OCI-LY1 (cell line): ENCODE results near the gene MYH15.

Experiments
- H2AFZ ChIP-seq: fragments of 200-600 bp; sonication (generic), shearing (Covaris generic); 2 replicates; pipeline ENCODE4 v1.6.0; 2014; ENCODE audit warnings: antibody characterized with exemption, mild to moderate bottlenecking, low read length
- H3F3A ChIP-seq: fragments of 200-600 bp; sonication (generic), shearing (Covaris generic); 2 replicates; pipeline ENCODE4 v1.6.0; 2014; ENCODE audit warnings: mild to moderate bottlenecking, antibody characterized with exemption, low read length, moderate library complexity; ENCODE audit not compliant: insufficient read depth
- H3K27ac ChIP-seq: fragments of 200-600 bp; sonication (generic); 2 replicates; pipeline ENCODE4 v1.5.1; 2014; ENCODE audit warnings: low read length, mixed run types, mild to moderate bottlenecking, low read depth; ENCODE audit not compliant: poor library complexity, severe bottlenecking
- H3K27me3 ChIP-seq: fragments of 200-600 bp; sonication (generic); 2 replicates; pipeline ENCODE4 v1.6.0; 2014; ENCODE audit warnings: antibody characterized with exemption, mild to moderate bottlenecking, low read length, moderate library complexity; ENCODE audit not compliant: insufficient read depth
- H3K36me3 ChIP-seq: fragments of 200-600 bp; sonication (generic); 2 replicates; pipeline ENCODE4 v1.6.1; 2014; ENCODE audit warnings: mild to moderate bottlenecking, antibody characterized with exemption, low read length, moderate library complexity, mixed read lengths; ENCODE audit not compliant: insufficient read depth
- H3K4me1 ChIP-seq: fragments of 200-600 bp; sonication (generic); 2 replicates; pipeline ENCODE4 v1.5.1; 2014; ENCODE audit warnings: mild to moderate bottlenecking, low read length, moderate library complexity; ENCODE audit not compliant: insufficient read depth, severe bottlenecking
- H3K4me2 ChIP-seq: fragments of 200-600 bp; sonication (generic), shearing (Covaris generic); 2 replicates; pipeline ENCODE4 v1.6.1; 2014; ENCODE audit warnings: low read length
- H3K4me3 ChIP-seq: fragments of 200-600 bp; sonication (generic); 2 replicates; pipeline ENCODE4 v1.5.1; 2014; ENCODE audit warnings: low read length, low read depth, mild to moderate bottlenecking, mixed read lengths; ENCODE audit not compliant: poor library complexity, severe bottlenecking
- H3K79me2 ChIP-seq: fragments of 200-600 bp; shearing (Covaris generic); 2 replicates; pipeline ENCODE4 v1.6.1; 2016; ENCODE audit warnings: mixed run types, low read length, mixed read lengths; ENCODE audit not compliant: insufficient read depth
- H3K9ac ChIP-seq: fragments of 200-600 bp; sonication (generic), shearing (Covaris generic); 2 replicates; pipeline ENCODE4 v1.6.1; 2014; ENCODE audit warnings: mild to moderate bottlenecking, low read length, mixed read lengths
- H3K9me2 ChIP-seq: fragments of 200-600 bp; sonication (generic), shearing (Covaris generic); 2 replicates; pipeline ENCODE4 v1.6.1; 2014; ENCODE audit warnings: low read depth, mild to moderate bottlenecking, low read length, mixed read lengths
- H3K9me3 ChIP-seq: fragments of 200-600 bp; shearing (Covaris generic); 2 replicates; pipeline ENCODE4 v1.6.1; 2014; ENCODE audit warnings: low read length, mixed read lengths
- H4K20me1 ChIP-seq: fragments of 200-600 bp; sonication (generic), shearing (Covaris generic); 2 replicates; pipeline ENCODE4 v1.6.0; 2016; ENCODE audit warnings: mild to moderate bottlenecking, low read length; ENCODE audit not compliant: insufficient read depth
- CTCF ChIP-seq: fragments of 200-600 bp; sonication (generic), shearing (Covaris generic); IDR thresholded peaks from 2 replicates; pipeline ENCODE4 v1.5.1; 2017; ENCODE audit warnings: mild to moderate bottlenecking, antibody characterized with exemption, low read length, moderate library complexity, mixed read lengths
- EZH2 ChIP-seq: fragments of 200-600 bp; sonication (generic), shearing (Covaris generic); IDR thresholded peaks from 2 replicates; pipeline ENCODE4 v1.8.0; 2017; ENCODE audit warnings: borderline replicate concordance, mixed run types, mild to moderate bottlenecking, antibody characterized with exemption, low read length, moderate library complexity, mixed read lengths

The MYH15 gene

GRCh38 chr3:108346301-108347227 is 163.8 kb downstream of the MYH15 start:
- no peak for TF ChIP-seq EZH2
- no peak for TF ChIP-seq CTCF
- Histone ChIP-seq H4K20me1 (no peaks in the 10 kb centered on the region), H3K27ac (peak overlapping the region; percentile 52), H3F3A (no peaks in the 10 kb centered on the region), H3K9ac (no peak overlapping the region; the same call in 1 of the 2 replicates), H3K36me3 (no peaks in the 10 kb centered on the region), H3K27me3 (no peaks in the 10 kb centered on the region), H3K4me2 (peak overlapping the region; percentile 33), H3K4me3 (no peak overlapping the region), H2AFZ (no peak overlapping the region), H3K4me1 (peaks cover 27% of the 10 kb centered on the region), H3K79me2 (no peaks in the 10 kb centered on the region), H3K9me3 (no peaks in the 10 kb centered on the region), H3K9me2 (no peaks in the 10 kb centered on the region)

- H3K27me3 ChIP-seq = no peaks in the 10 kb centered on the region
- H3K9me2 ChIP-seq = no peaks in the 10 kb centered on the region
- no peaks in the 10 kb centered on the region for H3K9me3 ChIP-seq
- no peaks in the 10 kb centered on the region for H3F3A ChIP-seq
- peaks cover 27% of the 10 kb centered on the region for H3K4me1 ChIP-seq
- H3K79me2 ChIP-seq = no peaks in the 10 kb centered on the region
- H3K9ac ChIP-seq = no peak overlapping the region; the same call in 1 of the 2 replicates
- no peaks in the 10 kb centered on the region for H4K20me1 ChIP-seq
- H3K4me3 ChIP-seq = no peak overlapping the region
- H3K36me3 ChIP-seq = no peaks in the 10 kb centered on the region
- H2AFZ ChIP-seq = no peak overlapping the region
- H3K27ac ChIP-seq = peak overlapping the region; percentile 52
- TF ChIP-seq EZH2 (no peak), CTCF (no peak)
- H3K4me2 ChIP-seq = peak overlapping the region; percentile 33
Measured at GRCh38 chr3:108345492-108346205, 164.7 kb downstream of the MYH15 start.

- Histone ChIP-seq H3K9me3 (no peaks in the 10 kb centered on the region), H3K4me3 (no peak overlapping the region), H3K27ac (no peak overlapping the region), H3F3A (no peaks in the 10 kb centered on the region), H3K4me2 (no peak overlapping the region), H4K20me1 (no peaks in the 10 kb centered on the region), H3K27me3 (no peaks in the 10 kb centered on the region), H3K36me3 (no peaks in the 10 kb centered on the region), H3K79me2 (no peaks in the 10 kb centered on the region), H3K4me1 (peaks cover 27% of the 10 kb centered on the region), H3K9ac (no peak overlapping the region), H2AFZ (no peak overlapping the region), H3K9me2 (no peaks in the 10 kb centered on the region)
- TF ChIP-seq CTCF (no peak), EZH2 (no peak)
Measured at GRCh38 chr3:108343491-108343890, 166.9 kb downstream of the MYH15 start.
